ENCODE data around the gene VPS39.

Gene VPS39

DNA sequence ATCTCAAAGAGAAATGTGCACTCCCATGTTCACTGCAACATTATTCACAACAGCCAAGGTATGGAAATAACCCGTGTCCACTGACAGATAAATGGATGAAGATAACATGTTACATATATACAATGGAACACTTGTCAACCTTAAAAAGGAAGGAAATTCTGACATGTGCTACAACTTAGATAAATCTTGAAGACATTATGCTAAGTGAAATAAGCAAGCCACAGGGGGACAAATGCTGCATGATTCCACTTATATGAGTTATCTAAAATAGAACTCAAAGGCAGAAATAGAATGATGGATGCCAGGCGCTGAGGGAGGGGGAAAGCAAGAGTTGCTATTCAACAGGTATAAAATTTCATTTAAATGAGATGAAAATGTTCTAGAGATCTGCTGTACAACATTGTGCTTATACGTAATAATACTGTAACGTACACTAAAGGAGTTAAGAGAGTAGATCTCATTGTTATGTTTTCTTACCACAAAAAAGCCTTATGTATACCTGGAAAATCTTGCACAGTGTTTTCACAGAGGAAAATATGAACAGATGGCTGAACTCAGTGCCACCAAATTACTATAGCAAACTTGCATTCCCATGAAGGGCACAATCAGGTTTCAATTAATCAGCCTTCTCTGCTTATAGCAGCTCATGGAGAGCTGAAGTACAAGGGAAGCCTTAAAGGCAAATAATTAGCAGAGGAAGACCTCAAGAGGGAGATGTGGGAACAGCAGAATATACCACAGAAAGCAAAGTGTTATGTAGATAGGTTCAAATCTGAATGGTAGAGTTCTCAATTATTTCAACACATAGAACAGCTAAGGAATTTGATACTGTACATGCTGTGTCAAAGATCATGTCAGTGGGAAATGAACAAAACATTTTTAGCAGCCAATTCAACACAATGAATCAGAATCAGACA lies 8.1 kb upstream of the VPS39 start:
- no peak overlapping the region for H3K27ac ChIP-seq
- no peak for TF ChIP-seq ZFX (IDR thresholded peaks at IDR 0.05; ENCODE audit: borderline replicate concordance)
- TF ChIP-seq CTCF (IDR thresholded peaks at IDR 0.05): no peak

GRCh38 chr15:42214600-42214999 lies 6.5 kb upstream of the VPS39 start:
- H3K27ac ChIP-seq: no peak overlapping the region
- TF ChIP-seq ZFX (IDR thresholded peaks at IDR 0.05; ENCODE audit: borderline replicate concordance): no peak
- no peak for TF ChIP-seq CTCF (IDR thresholded peaks at IDR 0.05)

- no peak for TF ChIP-seq CTCF (IDR thresholded peaks at IDR 0.05)
- no peak for TF ChIP-seq ZFX (IDR thresholded peaks at IDR 0.05; ENCODE audit: borderline replicate concordance)
- no peak overlapping the region for H3K27ac ChIP-seq
Measured at GRCh38 chr15:42213511-42213910, 5.4 kb upstream of the VPS39 start.

- H3K27ac ChIP-seq: no peak overlapping the region
- no peak for TF ChIP-seq CTCF (IDR thresholded peaks at IDR 0.05)
- no peak for TF ChIP-seq ZFX (IDR thresholded peaks at IDR 0.05; ENCODE audit: borderline replicate concordance)
Measured at GRCh38 chr15:42210696-42211095, 2.6 kb upstream of the VPS39 start.

GRCh38 chr15:42206406-42206805 lies 1.7 kb downstream of the VPS39 start:
- H3K27ac ChIP-seq: no peak overlapping the region
- TF ChIP-seq ZFX (IDR thresholded peaks at IDR 0.05; ENCODE audit: borderline replicate concordance) (no peak), CTCF (IDR thresholded peaks at IDR 0.05) (no peak)

- no peak overlapping the region for H3K27ac ChIP-seq
- TF ChIP-seq CTCF (IDR thresholded peaks at IDR 0.05) (no peak), ZFX (IDR thresholded peaks at IDR 0.05; ENCODE audit: borderline replicate concordance) (no peak)
Measured at GRCh38 chr15:42203891-42204290, 4.2 kb downstream of the VPS39 start.

DNA sequence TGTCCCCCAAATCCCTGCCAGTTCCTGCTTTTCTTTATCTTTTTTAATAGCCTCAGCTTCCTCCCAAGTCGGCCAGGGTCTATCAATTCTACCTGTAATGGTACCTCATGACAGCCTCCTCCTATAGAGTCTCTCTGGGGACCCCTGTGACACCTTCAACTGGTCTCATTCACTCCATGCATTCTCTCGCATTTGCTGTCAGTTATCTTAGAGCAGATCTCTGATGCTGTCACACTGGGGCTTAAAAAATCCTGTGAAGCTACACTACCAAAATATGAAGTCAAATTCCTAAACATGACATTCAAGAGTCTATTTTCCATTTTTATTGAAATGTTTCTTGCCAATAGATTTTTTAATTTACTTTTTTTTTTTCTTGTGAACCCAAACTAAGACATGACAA lies 5.5 kb downstream of the VPS39 start:
- no peak overlapping the region for H3K27ac ChIP-seq
- no peak for TF ChIP-seq ZFX (IDR thresholded peaks at IDR 0.05; ENCODE audit: borderline replicate concordance)
- TF ChIP-seq CTCF (IDR thresholded peaks at IDR 0.05): no peak
